Medulla oblongata (tissue), 1 donor: ENCODE results near the gene RBM24.

Experiments
- DNase-seq: peaks from one replicate; pipeline ENCODE4 v3.0.0-alpha.2; 2015; ENCODE audit errors: extremely low spot score

The RBM24 gene

GRCh38 chr6:17281100-17281496 is at the start of gene RBM24:
RBM24 (plus strand) TSS chr6:17281361; CDS start chr6:17281582, 221 bp downstream.
- peak; percentile 26 for DNase-seq

- DNase-seq, result no peak
Measured at GRCh38 chr6:17233531-17233930, 47.6 kb upstream of the RBM24 start.

- no peak for DNase-seq
Measured at GRCh38 chr6:17237246-17237645, 43.9 kb upstream of the RBM24 start.

GRCh38 chr6:17239260-17239659 is 41.9 kb upstream of the RBM24 start:
- no peak for DNase-seq

GRCh38 chr6:17240803-17241500 is 40.2 kb upstream of the RBM24 start:
- no peak for DNase-seq

GRCh38 chr6:17242087-17242486 is 39.1 kb upstream of the RBM24 start:
- DNase-seq, result no peak

GRCh38 chr6:17250237-17250636 is 30.9 kb upstream of the RBM24 start:
- DNase-seq, result no peak

GRCh38 chr6:17251953-17252352 is 29.2 kb upstream of the RBM24 start:
- no peak for DNase-seq

- no peak for DNase-seq
Measured at GRCh38 chr6:17258749-17259148, 22.4 kb upstream of the RBM24 start.

GRCh38 chr6:17265570-17265969 is 15.6 kb upstream of the RBM24 start:
- DNase-seq, result no peak

GRCh38 chr6:17267566-17267965 is 13.6 kb upstream of the RBM24 start:
- no peak for DNase-seq

GRCh38 chr6:17268114-17268513 is 13.0 kb upstream of the RBM24 start:
- DNase-seq, result no peak

- DNase-seq, result no peak
Measured at GRCh38 chr6:17269840-17270239, 11.3 kb upstream of the RBM24 start.

GRCh38 chr6:17271628-17272027 is 9.5 kb upstream of the RBM24 start:
- no peak for DNase-seq

- DNase-seq, result no peak
Measured at GRCh38 chr6:17276766-17277165, 4.4 kb upstream of the RBM24 start.

GRCh38 chr6:17277256-17277655 is 3.9 kb upstream of the RBM24 start:
- DNase-seq, result no peak

GRCh38 chr6:17278289-17279063 is 2.7 kb upstream of the RBM24 start:
- DNase-seq, result no peak

- DNase-seq, result no peak
Measured at GRCh38 chr6:17280138-17280537, 1.0 kb upstream of the RBM24 start.

- no peak for DNase-seq
Measured at GRCh38 chr6:17280552-17281090, 540 bp upstream of the RBM24 start.

GRCh38 chr6:17281497-17282481 is 628 bp downstream of the RBM24 start:
- peak; percentile 25 for DNase-seq

- DNase-seq, result no peak
Measured at GRCh38 chr6:17283074-17283473, 1.9 kb downstream of the RBM24 start.

GRCh38 chr6:17289630-17290061 is 8.5 kb downstream of the RBM24 start:
- DNase-seq, result no peak
